COR-L47 (cell line): ENCODE measurements around the gene CCDC38.

Experiments
- DNase-seq: peaks from one replicate; lab custom pipeline; 2025; lab: John Stamatoyannopoulos, UW

CCDC38 gene

GRCh38 chr12:95836185-95836609 is 106.2 kb downstream of the CCDC38 start:
- DNase-seq, result peak; percentile 27

- no peak for DNase-seq
These were observed 107.8 kb downstream of the CCDC38 start for GRCh38 chr12:95834572-95834971.

- no peak for DNase-seq
These were observed 111.9 kb downstream of the CCDC38 start for GRCh38 chr12:95830335-95831089.

GRCh38 chr12:95829395-95829794 is 113.0 kb downstream of the CCDC38 start:
- no peak for DNase-seq

- DNase-seq, result peak; percentile 61
These were observed 122.2 kb downstream of the CCDC38 start for GRCh38 chr12:95820096-95820703.
